ENCODE data around the gene UVRAG.
A peak's percentile ranks its signal among the peaks of the same experiment; 100 is the strongest.

UVRAG gene

DNA sequence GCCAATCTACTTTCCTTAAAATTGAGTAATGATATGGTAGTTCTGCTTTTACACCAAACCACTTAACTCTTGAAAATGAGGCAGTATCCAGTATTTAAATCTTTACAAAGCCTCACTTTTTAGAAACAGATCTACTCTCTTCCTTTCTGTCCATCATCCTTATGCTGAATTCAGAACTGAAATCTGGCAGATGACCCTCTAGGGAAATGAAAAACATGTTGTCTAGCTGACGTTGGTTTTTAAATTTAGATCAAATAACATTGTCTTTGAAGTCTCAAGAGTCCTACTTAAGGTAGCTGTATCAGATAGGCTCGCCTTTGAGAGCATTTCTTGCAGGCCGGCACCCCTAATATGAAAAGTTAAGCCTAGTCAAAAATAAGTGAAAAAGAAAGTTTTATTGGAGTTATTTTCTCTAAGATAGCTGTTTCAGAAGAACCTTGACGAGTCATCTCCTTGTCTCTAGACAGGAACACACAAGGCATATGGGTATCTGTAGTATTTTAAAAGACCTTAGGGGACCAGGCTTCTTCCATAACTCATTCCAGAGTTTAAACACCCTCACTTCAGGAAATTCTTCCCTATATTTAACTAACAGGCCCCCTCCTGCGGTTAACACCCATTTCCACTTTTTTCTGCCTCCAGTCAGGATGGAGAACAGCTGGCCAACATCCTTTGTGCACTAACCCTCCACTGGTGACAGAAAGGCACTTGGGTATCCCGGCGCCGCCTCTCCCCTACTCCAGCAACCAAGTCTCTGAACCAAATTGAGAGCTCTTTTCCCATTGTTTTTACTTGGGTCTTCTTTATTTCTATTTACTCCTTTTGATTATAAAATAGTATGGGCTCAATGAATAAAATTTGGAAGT lies 310.1 kb downstream of the UVRAG start:
- no peak for DNase-seq

DNA sequence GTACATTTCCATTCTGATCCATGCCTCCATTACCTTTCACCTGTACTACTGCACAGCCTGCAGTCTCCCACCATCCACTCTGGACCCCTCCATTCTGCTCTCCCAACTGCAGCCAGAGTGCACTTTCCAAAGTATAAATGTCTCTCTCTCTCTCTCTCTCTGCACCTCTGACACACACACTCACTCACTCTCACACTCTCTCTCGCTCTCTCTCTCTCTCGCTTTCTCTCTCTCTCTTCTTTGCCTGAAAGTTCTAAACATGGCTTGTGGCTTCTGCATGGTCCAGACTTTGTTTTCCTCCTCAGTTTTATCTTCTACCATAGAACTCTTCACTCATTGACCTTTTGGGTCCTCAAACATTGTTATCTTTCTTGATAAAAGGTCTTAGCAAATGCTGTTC lies 314.7 kb downstream of the UVRAG start:
- no peak for DNase-seq

GRCh38 chr11:76131142-76131541 lies 316.1 kb downstream of the UVRAG start:
- no peak for DNase-seq

GRCh38 chr11:76131671-76132631 lies 316.9 kb downstream of the UVRAG start:
- no peak for DNase-seq

DNA sequence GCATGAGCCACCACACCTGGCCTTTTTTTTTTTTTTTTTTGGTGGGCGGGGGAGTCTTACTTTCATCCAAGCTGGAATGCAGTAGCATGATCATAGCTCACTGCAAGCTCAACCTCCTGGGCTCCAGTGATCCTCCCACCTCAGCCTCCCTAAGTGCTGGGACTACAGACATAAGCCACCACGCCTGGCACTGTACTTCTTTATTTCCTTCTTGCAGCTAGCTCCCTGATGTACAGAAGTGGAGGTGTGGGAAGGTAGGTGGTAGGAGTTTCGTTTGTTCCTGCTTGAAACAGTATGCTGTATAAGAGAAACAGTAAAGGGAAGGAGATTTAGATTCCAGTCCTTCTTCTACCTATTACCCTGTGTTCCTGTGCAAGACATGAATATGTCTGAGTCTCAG lies 319.2 kb downstream of the UVRAG start:
- DNase-seq, result no peak

- no peak for DNase-seq
Observed at GRCh38 chr11:76135491-76135890, 320.5 kb downstream of the UVRAG start.

DNA sequence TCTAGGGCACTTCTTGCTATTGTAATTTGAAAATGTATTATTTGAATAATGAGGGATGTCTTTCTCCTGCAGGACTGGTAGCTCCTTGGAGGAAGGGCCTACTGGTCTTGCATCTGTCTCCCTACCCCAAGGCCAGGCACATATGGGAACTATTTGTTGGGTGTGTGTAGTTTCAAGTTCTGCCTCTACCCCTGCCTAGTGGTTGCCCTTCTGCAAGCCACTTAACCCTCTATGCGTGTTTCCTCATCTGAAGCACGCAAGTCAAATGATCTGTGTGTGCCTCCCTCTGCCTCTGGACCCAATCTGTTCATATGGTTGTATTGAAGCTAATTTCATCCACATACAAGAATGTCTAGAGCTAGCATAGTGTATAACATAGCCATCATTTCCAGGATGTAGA lies 324.3 kb downstream of the UVRAG start:
- DNase-seq, result no peak

DNA sequence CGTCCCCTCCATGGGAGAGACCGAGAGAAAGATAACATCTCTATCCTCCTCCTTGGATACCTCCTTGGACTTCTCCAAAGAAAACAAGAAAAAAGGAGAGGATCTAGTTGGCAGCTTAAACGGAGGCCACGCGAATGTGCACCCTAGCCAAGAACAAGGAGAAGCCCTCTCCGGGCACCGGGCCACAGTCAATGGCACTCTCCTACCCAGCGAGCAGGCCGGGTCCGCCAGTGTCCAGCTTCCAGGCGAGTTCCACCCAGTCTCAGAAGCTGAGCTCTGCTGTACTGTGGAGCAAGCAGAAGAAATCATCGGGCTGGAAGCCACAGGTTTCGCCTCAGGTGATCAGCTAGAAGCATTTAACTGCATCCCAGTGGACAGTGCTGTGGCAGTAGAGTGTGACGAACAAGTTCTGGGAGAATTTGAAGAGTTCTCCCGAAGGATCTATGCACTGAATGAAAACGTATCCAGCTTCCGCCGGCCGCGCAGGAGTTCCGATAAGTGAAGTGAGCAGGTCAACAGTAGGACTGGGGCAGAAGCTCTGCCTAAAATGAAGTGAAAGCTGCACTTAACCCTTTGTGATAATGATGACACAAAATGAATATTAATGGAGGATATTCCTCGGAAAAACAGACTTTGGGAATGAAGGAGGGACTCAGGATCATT lies 326.0 kb downstream of the UVRAG start:
- no peak for DNase-seq

DNA sequence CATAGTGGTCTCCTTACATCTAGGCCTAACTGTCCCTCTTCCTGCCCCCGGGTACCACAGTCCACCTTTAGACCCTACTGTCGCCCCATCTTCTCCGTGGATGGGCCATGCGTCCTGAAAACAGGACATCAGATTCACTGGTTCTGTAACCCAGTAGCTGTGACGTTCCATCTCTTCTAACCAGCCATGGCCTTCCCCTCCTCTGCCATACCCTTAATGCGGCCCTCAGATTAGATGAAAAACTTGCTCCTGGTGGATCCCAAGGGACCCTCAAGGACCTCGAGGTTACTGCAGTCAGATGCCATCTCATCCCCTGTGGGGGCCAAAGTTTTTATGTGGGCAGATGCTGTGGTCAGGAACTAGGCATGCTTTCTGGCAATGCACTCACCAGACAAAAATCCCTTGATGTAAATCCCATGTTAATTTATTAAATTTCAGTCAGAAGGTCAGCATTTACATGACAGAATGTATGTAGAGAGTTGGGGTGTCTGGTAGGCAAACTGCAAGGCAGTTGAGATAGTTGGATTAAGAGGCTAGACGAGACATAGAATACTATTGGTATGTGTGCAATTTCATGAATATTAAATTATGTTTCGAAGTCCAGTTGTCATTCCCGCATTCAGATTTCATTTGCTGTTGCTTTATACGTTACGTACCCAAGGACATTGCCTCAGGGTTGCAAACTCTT lies 327.0 kb downstream of the UVRAG start:
- no peak for DNase-seq

GRCh38 chr11:76143274-76143673 lies 328.3 kb downstream of the UVRAG start:
- DNase-seq, result no peak

- no peak for DNase-seq
Observed at GRCh38 chr11:76147106-76147740, 332.2 kb downstream of the UVRAG start.

DNA sequence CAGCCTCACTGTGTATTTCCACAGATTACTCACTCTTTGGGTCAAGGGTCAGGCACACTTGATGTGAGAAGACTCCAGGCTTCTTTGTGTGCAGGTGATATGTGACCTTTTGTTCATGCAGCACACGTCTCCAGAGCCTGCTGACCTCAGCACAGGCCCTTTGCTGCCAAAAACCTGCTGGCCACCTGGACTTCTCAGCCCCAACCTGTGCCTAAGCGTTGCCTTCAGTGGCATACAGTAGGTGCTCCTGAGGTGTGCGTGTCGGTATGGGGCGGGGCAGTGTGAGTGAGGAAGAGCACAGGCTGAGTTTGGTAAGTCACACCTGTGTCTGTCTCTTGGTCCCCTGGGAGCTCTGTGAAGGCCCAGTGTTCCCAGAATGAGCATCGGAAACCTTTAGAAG lies 333.2 kb downstream of the UVRAG start:
- DNase-seq, result no peak

- DNase-seq, result no peak
Observed at GRCh38 chr11:76148941-76149613, 334.1 kb downstream of the UVRAG start.

DNA sequence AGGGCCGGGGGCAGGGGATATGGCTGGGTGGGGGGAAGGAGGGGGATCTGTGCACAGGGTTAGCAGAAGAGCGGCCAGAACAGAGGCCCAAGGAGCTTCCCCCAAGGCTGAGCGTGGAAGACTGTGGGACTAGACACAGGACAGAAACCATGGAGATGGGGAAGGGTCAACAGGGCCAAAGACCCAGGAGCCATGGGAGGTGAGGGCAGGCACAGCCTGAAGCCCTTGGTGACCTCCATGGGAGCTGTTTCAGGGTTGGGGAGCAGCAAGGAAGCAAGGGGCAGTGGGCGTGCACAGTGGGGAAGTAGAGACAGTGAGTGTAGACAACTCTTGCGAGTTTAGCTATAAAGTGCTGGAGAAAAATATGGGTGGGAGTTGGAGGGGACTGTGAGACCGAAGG lies 334.7 kb downstream of the UVRAG start:
- DNase-seq, result no peak

- no peak for DNase-seq
Observed at GRCh38 chr11:76150141-76150540, 335.1 kb downstream of the UVRAG start.

GRCh38 chr11:76151556-76152085 lies 336.6 kb downstream of the UVRAG start:
- no peak for DNase-seq

DNA sequence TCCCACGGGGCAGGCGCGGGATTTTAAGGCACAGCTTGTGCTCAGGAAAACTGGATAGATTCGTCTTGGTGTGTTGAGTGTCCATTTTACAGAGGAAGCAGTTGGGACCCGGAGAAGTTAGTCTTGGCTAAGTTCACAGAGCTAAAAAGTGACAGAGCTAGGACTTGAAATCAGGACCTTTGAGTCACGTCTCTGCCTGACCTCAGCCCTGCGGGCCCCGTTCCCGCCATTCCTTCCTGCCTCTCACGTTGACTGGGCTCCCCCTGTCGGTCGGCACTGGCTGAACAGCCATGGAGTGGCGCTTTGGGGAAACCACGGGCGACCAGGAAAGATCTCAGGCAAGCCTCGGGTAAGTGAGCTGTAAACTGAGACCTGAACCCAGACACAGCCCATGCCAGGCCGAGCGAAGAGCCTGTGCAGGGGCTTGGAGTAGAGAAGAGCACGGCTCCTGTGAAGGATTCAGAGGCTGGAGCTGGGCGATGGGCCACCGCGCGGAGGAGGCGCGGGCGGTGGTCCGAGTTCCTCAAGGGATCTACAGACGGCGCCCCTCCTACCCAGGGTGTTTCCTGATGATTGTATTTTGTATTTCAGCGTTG lies 337.2 kb downstream of the UVRAG start:
- peak; percentile 93 for DNase-seq

- DNase-seq, result no peak
Observed at GRCh38 chr11:76152741-76153570, 337.9 kb downstream of the UVRAG start.

GRCh38 chr11:76153571-76153923 lies 338.5 kb downstream of the UVRAG start:
- DNase-seq, result no peak
